HG03139 (cell line): Measurements from ENCODE around the gene NDFIP1.
"Not testable (repeated sequence)": the region's sequence is repeated elsewhere in the genome, so short reads cannot be mapped to it uniquely, and the experiment has no call there.

ENCODE experiments used
- ATAC-seq: cut with Tn5 transposase; IDR thresholded peaks from one replicate; pipeline ENCODE4 v1.9.1; 2021; ENCODE audit not compliant: unreplicated experiment

NDFIP1 gene

DNA sequence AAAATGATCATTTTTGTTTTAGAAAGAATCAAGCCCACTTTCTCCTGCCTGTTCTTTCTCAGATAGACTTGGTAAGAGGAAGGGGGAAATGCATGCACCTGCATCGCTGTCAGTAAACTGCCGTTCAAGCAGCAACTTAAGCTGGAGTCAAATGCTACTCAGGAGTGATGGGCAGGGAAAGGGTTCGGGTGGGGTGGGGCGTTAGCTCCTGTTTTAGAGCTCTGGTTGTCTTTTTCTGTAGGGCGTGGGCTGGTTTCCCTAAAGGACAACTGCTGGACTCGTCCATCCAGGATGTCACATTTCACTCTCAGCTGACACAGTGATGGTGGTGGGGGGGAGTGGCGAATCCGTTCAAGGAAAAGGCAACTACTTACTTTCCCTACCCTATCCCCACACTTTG lies 75.0 kb downstream of the NDFIP1 start:
- no peak for ATAC-seq

- no peak for ATAC-seq
Measured at GRCh38 chr5:142184988-142185387, 76.4 kb downstream of the NDFIP1 start.

GRCh38 chr5:142186514-142186856 lies 77.9 kb downstream of the NDFIP1 start:
- ATAC-seq, result no peak

DNA sequence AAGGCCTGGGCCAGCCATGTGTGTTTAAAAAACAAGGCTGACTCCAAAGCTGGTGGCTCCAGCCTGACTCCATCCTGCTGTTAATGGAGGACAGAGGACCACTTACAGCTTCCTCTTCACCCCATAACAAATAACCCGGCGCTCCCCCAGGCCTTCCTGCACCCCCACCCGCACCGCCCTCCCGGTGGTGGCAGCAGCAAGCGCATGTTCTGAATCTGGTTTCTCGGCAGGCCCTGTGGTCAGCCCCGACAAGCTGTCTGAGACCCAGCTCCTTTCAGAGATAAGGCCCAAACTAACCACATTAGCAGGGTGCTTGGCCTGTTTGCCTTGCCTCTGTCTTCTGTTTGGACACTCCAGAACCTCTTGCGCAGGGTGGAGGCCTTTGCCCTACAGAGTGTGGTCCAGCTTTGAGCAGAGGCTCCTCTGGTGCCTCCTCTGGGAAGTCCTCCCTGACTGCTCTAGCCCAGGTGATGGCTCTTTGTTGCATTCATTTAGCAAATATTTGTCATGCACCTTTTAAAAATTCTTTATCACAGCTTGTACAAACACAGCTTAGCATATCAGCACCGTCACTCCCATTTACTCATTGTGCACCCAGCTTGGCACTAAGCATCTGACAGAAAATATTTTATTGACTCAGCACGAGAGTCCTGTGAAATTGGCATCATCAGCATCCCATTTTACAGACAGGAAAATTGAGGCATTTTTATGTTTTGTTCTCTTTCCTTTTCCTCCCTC lies 78.4 kb downstream of the NDFIP1 start:
- ATAC-seq, result no peak

- ATAC-seq, result not testable (repeated sequence)
Measured at GRCh38 chr5:142188691-142189090, 80.1 kb downstream of the NDFIP1 start.

- no peak for ATAC-seq
Measured at GRCh38 chr5:142189813-142190212, 81.2 kb downstream of the NDFIP1 start.

DNA sequence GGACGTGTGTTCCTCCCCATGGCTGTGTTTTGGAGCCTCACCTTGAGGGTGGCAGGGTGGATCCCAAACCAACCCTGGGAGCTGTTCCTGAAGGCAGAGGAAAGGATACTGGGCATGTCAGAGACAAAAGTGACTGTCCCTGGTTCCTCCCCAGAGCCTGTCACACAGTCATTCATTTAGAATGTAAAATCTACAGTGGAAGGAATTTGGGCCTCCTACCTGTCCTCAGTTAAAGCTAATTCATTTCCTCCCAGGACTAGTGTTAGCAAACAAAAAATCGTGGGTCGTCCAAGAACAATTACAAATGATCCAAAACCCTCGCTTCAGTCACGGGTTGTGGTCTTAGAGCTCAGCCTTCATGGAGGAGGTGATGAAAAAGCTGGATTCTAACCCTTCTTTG lies 83.2 kb downstream of the NDFIP1 start:
- no peak for ATAC-seq

GRCh38 chr5:142192286-142193113 lies 83.9 kb downstream of the NDFIP1 start:
- ATAC-seq, result no peak

- no peak for ATAC-seq
Measured at GRCh38 chr5:142193114-142193428, 84.5 kb downstream of the NDFIP1 start.

DNA sequence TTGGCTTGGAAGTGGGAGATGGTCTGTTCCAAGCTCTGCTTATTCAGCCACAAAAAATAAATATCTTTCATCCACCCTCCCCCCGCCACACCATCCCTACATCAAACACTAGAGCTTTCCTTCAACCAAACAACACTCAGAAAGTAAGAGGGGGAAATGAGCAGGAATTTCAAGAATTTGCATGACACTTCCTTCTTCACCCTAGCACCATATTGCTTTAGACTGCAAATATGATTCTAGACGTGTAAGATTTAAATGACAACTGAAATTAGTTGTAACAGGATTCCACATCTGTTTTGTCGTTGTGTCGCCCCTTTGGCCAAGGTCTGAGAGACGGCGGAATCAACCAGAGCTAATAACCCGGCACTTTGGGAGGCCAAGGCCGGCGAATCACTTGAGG lies 88.5 kb downstream of the NDFIP1 start:
- no peak for ATAC-seq

- no peak for ATAC-seq
Measured at GRCh38 chr5:142197781-142198180, 89.2 kb downstream of the NDFIP1 start.

GRCh38 chr5:142199388-142199787 lies 90.8 kb downstream of the NDFIP1 start:
- ATAC-seq, result no peak

- no peak for ATAC-seq
Measured at GRCh38 chr5:142200387-142200786, 91.8 kb downstream of the NDFIP1 start.

DNA sequence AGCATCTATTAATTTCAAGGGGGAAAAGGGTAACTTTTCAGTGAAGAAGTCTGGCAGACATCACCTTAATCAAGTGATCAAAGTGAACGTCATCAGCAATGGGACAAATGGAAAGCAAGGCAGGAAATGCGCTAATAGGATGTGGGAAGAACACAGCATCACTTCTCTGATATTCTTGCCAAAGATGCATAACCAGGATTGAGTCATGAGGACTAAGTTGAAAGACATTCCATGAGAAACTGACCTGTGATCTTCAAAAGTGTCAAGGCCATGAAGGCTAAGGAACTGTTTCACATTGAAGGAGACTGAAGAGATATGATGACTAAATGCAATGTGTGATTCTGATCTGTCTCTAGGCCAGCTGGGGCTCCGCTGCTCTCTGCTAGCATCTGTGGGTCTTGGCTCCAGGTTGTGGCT lies 92.9 kb downstream of the NDFIP1 start:
- ATAC-seq, result no peak

DNA sequence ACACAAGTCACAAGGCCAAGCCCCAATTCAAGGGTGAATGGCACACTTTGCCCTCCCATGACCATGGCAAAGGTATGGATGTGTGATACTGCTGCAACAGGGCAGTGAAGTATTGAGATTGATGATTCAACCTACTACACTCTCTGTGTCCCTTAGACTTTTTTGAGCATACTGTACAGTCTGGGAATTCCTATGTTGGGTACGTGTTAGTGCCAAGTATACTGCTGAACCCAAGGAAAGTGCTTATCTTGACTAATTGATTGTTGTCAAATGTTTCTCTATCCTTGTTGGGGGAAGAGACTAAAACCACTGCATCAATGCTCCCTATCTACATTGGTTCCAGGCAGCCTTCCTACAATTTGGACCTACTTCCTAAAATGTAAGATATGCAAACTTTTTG lies 93.7 kb downstream of the NDFIP1 start:
- ATAC-seq, result no peak
